GM19099 (cell line): ENCODE data around the gene TNNI2.

ENCODE experiments used
- POLR2A ChIP-seq: IDR thresholded peaks from 3 replicates; pipeline ENCODE4 v1.6.1; 2011; ENCODE audit warnings: low read depth; ENCODE audit not compliant: insufficient read length; ENCODE audit errors: extremely low read depth

TNNI2 gene

GRCh38 chr11:1847926-1848639, 9.3 kb downstream of the TNNI2 start:
- TF ChIP-seq POLR2A, result no peak

- TF ChIP-seq POLR2A, result no peak
Measured at GRCh38 chr11:1848640-1849430, 10.1 kb downstream of the TNNI2 start.

- no peak for TF ChIP-seq POLR2A
Measured at GRCh38 chr11:1851468-1852180, 12.8 kb downstream of the TNNI2 start.

- TF ChIP-seq POLR2A, result no peak
Measured at GRCh38 chr11:1852271-1852876, 13.6 kb downstream of the TNNI2 start.

GRCh38 chr11:1852877-1853276, 14.1 kb downstream of the TNNI2 start, which contains the start of gene LSP1:
Gene LSP1 (plus strand): TSS chr11:1853084. CDS start chr11:1853145, 61 bp downstream.
- peak; percentile 82 for TF ChIP-seq POLR2A

- TF ChIP-seq POLR2A, result no peak
Measured at GRCh38 chr11:1853376-1854131, 14.8 kb downstream of the TNNI2 start.

- peak; percentile 41 for TF ChIP-seq POLR2A
Measured at GRCh38 chr11:1854132-1854948, 15.6 kb downstream of the TNNI2 start.

GRCh38 chr11:1854949-1855885, 16.4 kb downstream of the TNNI2 start:
- TF ChIP-seq POLR2A, result no peak

- TF ChIP-seq POLR2A, result no peak
Measured at GRCh38 chr11:1855886-1856265, 17.1 kb downstream of the TNNI2 start.

GRCh38 chr11:1856306-1857005, 17.7 kb downstream of the TNNI2 start:
- no peak for TF ChIP-seq POLR2A

GRCh38 chr11:1857064-1857463, 18.3 kb downstream of the TNNI2 start:
- no peak for TF ChIP-seq POLR2A

GRCh38 chr11:1858154-1858553, 19.4 kb downstream of the TNNI2 start:
- TF ChIP-seq POLR2A, result no peak
